MG63 (cell line): Measurements from ENCODE around the gene AOPEP. TPM values are rescaled to one million over a fixed set of nuclear protein-coding genes. Genes with fewer than 3 reads are reported as not detected.
A peak's percentile ranks its signal among the peaks of the same experiment; 100 is the strongest.
"Not testable (repeated sequence)": the region's sequence is repeated elsewhere in the genome, so short reads cannot be mapped to it uniquely, and the experiment has no call there.

Experiments
- DNase-seq: peaks from one replicate; pipeline ENCODE4 v3.0.0-alpha.2; 2020
- H3K27me3 ChIP-seq: fragments of 250-450 bp; sonication (Bioruptor Pico); 2 replicates; pipeline ENCODE4 v1.5.1; 2020; ENCODE audit warnings: mild to moderate bottlenecking, moderate library complexity
- H3K36me3 ChIP-seq: fragments of 250-450 bp; sonication (Bioruptor Pico); 2 replicates; pipeline ENCODE4 v1.5.1; 2020; ENCODE audit warnings: mild to moderate bottlenecking, moderate library complexity
- H3K4me3 ChIP-seq: fragments of 250-450 bp; sonication (Bioruptor Pico); 2 replicates; pipeline ENCODE4 v1.5.1; 2020; ENCODE audit warnings: mild to moderate bottlenecking, moderate library complexity
- H3K9me3 ChIP-seq: fragments of 250-450 bp; sonication (Bioruptor Pico); 2 replicates; pipeline ENCODE4 v1.5.1; 2020; ENCODE audit warnings: mild to moderate bottlenecking, moderate library complexity
- total RNA-seq: library from RNA; depleted of rRNA; stranded (reverse); fragments of >200 nt; shearing (Covaris generic); gene quantifications from 2 replicates; pipeline ENCODE4 v1.2.3, GENCODE V29; 2014; ENCODE audit warnings: low replicate concordance

The AOPEP gene
- total RNA-seq, 1 experiment from 2014 or later = 91.4 TPM

- Histone ChIP-seq H3K4me3 (no peak overlapping the region), H3K9me3 (peaks cover 4% of the 10 kb centered on the region; the same call in 1 of the 2 replicates), H3K27me3 (no peaks in the 10 kb centered on the region), H3K36me3 (no peaks in the 10 kb centered on the region)
- peak; percentile 17 for DNase-seq
Observed at GRCh38 chr9:94829380-94830070, 103.0 kb downstream of the AOPEP start.

GRCh38 chr9:94830071-94830604 is 103.6 kb downstream of the AOPEP start:
- H3K4me3 ChIP-seq, H3K27me3 ChIP-seq, H3K9me3 ChIP-seq, H3K36me3 ChIP-seq, DNase-seq: not testable (repeated sequence)

GRCh38 chr9:94833802-94834201 is 107.3 kb downstream of the AOPEP start:
- no peak for DNase-seq
- no peak overlapping the region for H3K4me3 ChIP-seq
- H3K36me3 ChIP-seq = no peaks in the 10 kb centered on the region
- H3K27me3 ChIP-seq = no peaks in the 10 kb centered on the region
- H3K9me3 ChIP-seq = peaks cover 4% of the 10 kb centered on the region; the same call in 1 of the 2 replicates

- no peaks in the 10 kb centered on the region for H3K27me3 ChIP-seq
- peaks cover 5% of the 10 kb centered on the region; the same call in 1 of the 2 replicates for H3K36me3 ChIP-seq
- H3K9me3 ChIP-seq = peaks cover 2% of the 10 kb centered on the region; the same call in 1 of the 2 replicates
- no peak overlapping the region for H3K4me3 ChIP-seq
- no peak for DNase-seq
Observed at GRCh38 chr9:94837404-94837803, 110.9 kb downstream of the AOPEP start.

GRCh38 chr9:94839398-94839797 is 112.9 kb downstream of the AOPEP start:
- Histone ChIP-seq H3K27me3 (no peaks in the 10 kb centered on the region), H3K4me3 (no peak overlapping the region), H3K36me3 (peaks cover 5% of the 10 kb centered on the region), H3K9me3 (peaks cover 2% of the 10 kb centered on the region; the same call in 1 of the 2 replicates)
- DNase-seq = no peak

- no peak for DNase-seq
- H3K9me3 ChIP-seq = peaks cover 2% of the 10 kb centered on the region; the same call in 1 of the 2 replicates
- H3K27me3 ChIP-seq = no peaks in the 10 kb centered on the region
Observed at GRCh38 chr9:94840738-94841137, 114.2 kb downstream of the AOPEP start.

GRCh38 chr9:94843134-94843533 is 116.6 kb downstream of the AOPEP start:
- no peak for DNase-seq
- Histone ChIP-seq H3K27me3 (no peaks in the 10 kb centered on the region), H3K36me3 (peaks cover 5% of the 10 kb centered on the region), H3K9me3 (peaks cover 2% of the 10 kb centered on the region; the same call in 1 of the 2 replicates), H3K4me3 (no peak overlapping the region)

More at GRCh38 chr9:94840738-94841137, 114.2 kb downstream of the AOPEP start:
- Histone ChIP-seq H3K4me3 (no peak overlapping the region), H3K36me3 (peaks cover 5% of the 10 kb centered on the region)

- Histone ChIP-seq H3K9me3 (no peaks in the 10 kb centered on the region), H3K27me3 (no peaks in the 10 kb centered on the region), H3K36me3 (no peaks in the 10 kb centered on the region; the same call in 1 of the 2 replicates), H3K4me3 (no peak overlapping the region)
- no peak for DNase-seq
Observed at GRCh38 chr9:94846739-94847138, 120.2 kb downstream of the AOPEP start.

GRCh38 chr9:94847486-94847885 is 121.0 kb downstream of the AOPEP start:
- no peaks in the 10 kb centered on the region for H3K27me3 ChIP-seq
- no peak overlapping the region for H3K4me3 ChIP-seq
- no peak for DNase-seq
- no peaks in the 10 kb centered on the region; the same call in 1 of the 2 replicates for H3K36me3 ChIP-seq
- H3K9me3 ChIP-seq = no peaks in the 10 kb centered on the region

- DNase-seq, H3K27me3 ChIP-seq, H3K36me3 ChIP-seq, H3K4me3 ChIP-seq, H3K9me3 ChIP-seq: not testable (repeated sequence)
Observed at GRCh38 chr9:94848791-94849190, 122.3 kb downstream of the AOPEP start.

- no peaks in the 10 kb centered on the region for H3K27me3 ChIP-seq
- H3K9me3 ChIP-seq = no peaks in the 10 kb centered on the region
- no peaks in the 10 kb centered on the region for H3K36me3 ChIP-seq
- no peak for DNase-seq
- H3K4me3 ChIP-seq = no peak overlapping the region
Observed at GRCh38 chr9:94850540-94851434, 124.3 kb downstream of the AOPEP start.

- DNase-seq = no peak
- H3K9me3 ChIP-seq = no peaks in the 10 kb centered on the region
- no peaks in the 10 kb centered on the region for H3K27me3 ChIP-seq
- no peaks in the 10 kb centered on the region for H3K36me3 ChIP-seq
- no peak overlapping the region for H3K4me3 ChIP-seq
Observed at GRCh38 chr9:94851467-94851866, 125.0 kb downstream of the AOPEP start.

GRCh38 chr9:94851892-94852291 is 125.4 kb downstream of the AOPEP start:
- H3K27me3 ChIP-seq = no peaks in the 10 kb centered on the region
- no peak for DNase-seq
- no peaks in the 10 kb centered on the region for H3K36me3 ChIP-seq
- H3K9me3 ChIP-seq = no peaks in the 10 kb centered on the region
- H3K4me3 ChIP-seq = no peak overlapping the region

GRCh38 chr9:94852373-94852772 is 125.9 kb downstream of the AOPEP start:
- no peaks in the 10 kb centered on the region for H3K27me3 ChIP-seq
- H3K36me3 ChIP-seq = no peaks in the 10 kb centered on the region
- no peak for DNase-seq
- no peaks in the 10 kb centered on the region for H3K9me3 ChIP-seq
- H3K4me3 ChIP-seq = no peak overlapping the region

GRCh38 chr9:94853887-94854286 is 127.4 kb downstream of the AOPEP start:
- no peak for DNase-seq
- Histone ChIP-seq H3K4me3 (no peak overlapping the region), H3K9me3 (no peaks in the 10 kb centered on the region), H3K27me3 (no peaks in the 10 kb centered on the region), H3K36me3 (no peaks in the 10 kb centered on the region)

GRCh38 chr9:94855903-94856302 is 129.4 kb downstream of the AOPEP start:
- no peak for DNase-seq
- Histone ChIP-seq H3K27me3 (no peaks in the 10 kb centered on the region), H3K36me3 (no peaks in the 10 kb centered on the region), H3K4me3 (no peak overlapping the region), H3K9me3 (no peaks in the 10 kb centered on the region)

GRCh38 chr9:94857791-94858190 is 131.3 kb downstream of the AOPEP start:
- Histone ChIP-seq H3K4me3 (no peak overlapping the region), H3K36me3 (no peaks in the 10 kb centered on the region), H3K9me3 (no peaks in the 10 kb centered on the region), H3K27me3 (no peaks in the 10 kb centered on the region)
- DNase-seq = no peak
